Measurements from ENCODE around the gene MRGPRX4.
"Not testable (repeated sequence)": the region's sequence is repeated elsewhere in the genome, so short reads cannot be mapped to it uniquely, and the experiment has no call there.

The MRGPRX4 gene

DNA sequence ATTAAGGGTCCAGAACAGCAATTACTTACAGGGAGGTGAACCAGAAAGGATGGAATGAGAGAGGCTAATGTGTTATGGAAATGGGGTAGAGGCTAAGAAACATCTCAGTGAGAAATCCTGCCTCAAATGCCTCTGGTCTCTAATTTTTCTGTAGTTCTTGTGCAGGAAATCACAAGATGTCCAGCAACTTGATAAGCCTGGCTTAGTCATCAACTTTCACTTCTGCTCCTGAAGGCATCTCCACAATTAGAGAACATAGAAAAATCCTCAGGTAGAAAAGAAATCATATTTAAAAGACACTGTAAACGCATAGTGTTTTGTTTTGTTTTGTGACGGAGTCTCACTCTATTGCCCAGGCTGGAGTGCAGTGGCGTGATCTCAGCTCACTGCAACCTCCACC is 18.7 kb downstream of the MRGPRX4 start:
- TF ChIP-seq, protein P1, sequence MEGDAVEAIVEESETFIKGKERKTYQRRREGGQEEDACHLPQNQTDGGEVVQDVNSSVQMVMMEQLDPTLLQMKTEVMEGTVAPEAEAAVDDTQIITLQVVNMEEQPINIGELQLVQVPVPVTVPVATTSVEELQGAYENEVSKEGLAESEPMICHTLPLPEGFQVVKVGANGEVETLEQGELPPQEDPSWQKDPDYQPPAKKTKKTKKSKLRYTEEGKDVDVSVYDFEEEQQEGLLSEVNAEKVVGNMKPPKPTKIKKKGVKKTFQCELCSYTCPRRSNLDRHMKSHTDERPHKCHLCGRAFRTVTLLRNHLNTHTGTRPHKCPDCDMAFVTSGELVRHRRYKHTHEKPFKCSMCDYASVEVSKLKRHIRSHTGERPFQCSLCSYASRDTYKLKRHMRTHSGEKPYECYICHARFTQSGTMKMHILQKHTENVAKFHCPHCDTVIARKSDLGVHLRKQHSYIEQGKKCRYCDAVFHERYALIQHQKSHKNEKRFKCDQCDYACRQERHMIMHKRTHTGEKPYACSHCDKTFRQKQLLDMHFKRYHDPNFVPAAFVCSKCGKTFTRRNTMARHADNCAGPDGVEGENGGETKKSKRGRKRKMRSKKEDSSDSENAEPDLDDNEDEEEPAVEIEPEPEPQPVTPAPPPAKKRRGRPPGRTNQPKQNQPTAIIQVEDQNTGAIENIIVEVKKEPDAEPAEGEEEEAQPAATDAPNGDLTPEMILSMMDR (conservative IDR thresholded peaks at IDR 0.05): no peak
- no peak overlapping the region for H3K27ac ChIP-seq

DNA sequence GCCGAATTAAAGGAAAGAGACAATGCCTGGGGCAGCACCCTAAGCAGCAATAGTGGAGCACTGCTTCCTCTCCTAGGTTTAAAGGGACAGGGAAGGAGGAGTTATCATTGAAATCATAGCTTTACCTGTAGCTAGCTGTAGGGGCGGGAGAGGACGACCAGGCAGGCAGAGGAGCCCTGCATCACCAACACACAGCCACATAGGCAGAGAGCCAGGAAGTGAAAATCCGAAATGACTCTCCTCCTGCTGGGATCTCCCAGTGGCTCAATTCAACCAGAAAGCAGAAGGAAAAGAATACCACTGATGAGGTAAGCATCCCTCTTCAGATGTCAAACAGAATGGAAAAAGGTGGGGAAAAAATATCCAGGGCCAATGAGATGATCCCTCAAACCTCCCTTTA is 20.4 kb downstream of the MRGPRX4 start:
- TF ChIP-seq, protein P1 (conservative IDR thresholded peaks at IDR 0.05): no peak
- no peak overlapping the region for H3K27ac ChIP-seq

DNA sequence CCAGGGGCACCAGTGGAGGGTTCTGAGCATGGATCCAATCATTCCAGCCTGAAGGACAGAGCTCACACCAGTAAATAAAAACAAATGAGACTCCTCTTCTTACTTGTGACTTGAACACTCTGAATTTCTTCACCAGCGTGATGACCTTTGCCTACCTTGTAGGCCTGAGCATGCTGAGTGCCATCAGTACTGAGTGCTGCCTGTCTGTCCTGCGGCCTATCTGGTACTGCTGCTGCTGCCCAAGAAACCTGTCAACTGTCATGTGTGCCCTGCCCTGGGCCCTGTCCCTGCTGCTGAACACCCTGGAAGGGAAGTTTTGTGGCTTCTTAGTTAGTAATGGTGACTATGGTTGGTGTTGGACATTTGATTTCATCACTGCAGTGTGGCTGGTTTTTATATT is 23.9 kb downstream of the MRGPRX4 start:
- TF ChIP-seq, protein P1 (conservative IDR thresholded peaks at IDR 0.05): no peak

DNA sequence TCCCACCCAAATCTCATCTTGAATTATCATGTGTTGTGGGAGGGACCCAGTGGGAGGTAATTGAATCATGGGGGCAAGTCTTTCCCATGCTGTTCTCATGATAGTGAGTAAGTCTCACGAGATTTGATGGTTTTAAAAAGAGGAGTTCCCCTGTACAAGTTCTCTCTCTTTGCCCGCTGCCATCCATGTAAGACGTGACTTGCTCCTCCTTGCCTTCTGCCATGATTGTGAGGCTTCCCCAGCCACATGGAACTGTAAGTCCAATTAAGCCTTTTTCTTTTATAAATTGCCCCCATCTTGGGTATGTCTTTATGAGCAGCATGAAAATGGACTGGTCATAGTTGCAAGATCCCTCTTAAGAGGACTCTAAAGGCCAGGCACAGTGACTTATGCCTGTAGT is 25.1 kb downstream of the MRGPRX4 start:
- not testable (repeated sequence) for H3K27ac ChIP-seq

More for the DNA sequence above, 23.9 kb downstream of the MRGPRX4 start:
- H3K27ac ChIP-seq: peak overlapping the region; percentile 25

GRCh38 chr11:18203723-18204122 is 31.1 kb downstream of the MRGPRX4 start:
- TF ChIP-seq, protein P1 (conservative IDR thresholded peaks at IDR 0.05): no peak; the same call in 1 of the 2 replicates
- H3K27ac ChIP-seq: no peak overlapping the region

DNA sequence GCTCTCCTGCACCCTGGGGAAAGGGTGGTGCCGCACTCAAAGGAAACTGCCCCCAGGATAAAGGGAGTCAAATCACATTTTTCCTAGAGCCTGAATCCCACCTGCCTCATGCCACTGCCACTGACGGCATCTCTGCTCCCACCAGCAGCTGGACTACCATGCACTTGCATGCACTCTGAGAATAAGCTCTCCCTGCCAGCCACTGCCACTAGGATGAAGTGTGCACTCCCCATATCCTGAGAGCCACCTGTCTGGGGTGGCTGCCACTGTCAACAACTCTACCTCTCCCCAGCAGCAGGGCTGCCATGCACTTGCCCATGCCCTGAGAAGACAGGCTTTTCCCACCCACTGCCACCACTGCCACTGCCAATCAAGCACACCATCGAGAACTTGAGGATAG is 31.6 kb downstream of the MRGPRX4 start:
- no peak overlapping the region for H3K27ac ChIP-seq
- TF ChIP-seq, protein P1 (conservative IDR thresholded peaks at IDR 0.05): no peak

GRCh38 chr11:18204771-18205170 is 32.1 kb downstream of the MRGPRX4 start:
- TF ChIP-seq, protein P1 (conservative IDR thresholded peaks at IDR 0.05): no peak
- no peak overlapping the region for H3K27ac ChIP-seq

DNA sequence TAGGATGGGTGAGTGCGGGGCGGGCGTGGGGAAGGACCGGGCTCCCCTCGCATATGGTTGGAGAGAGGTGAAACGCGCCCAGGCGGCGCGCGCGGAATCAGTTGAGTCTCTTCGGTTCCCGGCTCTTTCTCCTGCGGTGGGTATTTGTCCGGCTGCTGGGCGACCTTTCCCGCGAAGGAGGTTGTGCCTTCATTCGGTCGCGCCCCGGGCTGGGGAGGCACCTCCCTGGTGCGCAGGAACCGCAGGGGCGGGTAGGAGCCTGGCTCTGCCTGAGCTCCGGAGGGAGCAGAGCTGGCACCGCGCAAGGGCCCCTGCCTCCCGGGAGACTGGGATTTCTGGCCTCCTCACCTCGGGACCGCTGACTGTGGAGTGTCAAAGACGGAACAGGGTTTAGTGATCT is 36.4 kb downstream of the MRGPRX4 start:
- TF ChIP-seq, protein P1 (conservative IDR thresholded peaks at IDR 0.05): no peak
- H3K27ac ChIP-seq: no peak overlapping the region

All from VCaP (cell line).